ENCODE data around the gene PXDN. TPM values are rescaled to one million over a fixed set of nuclear protein-coding genes. Genes with fewer than 3 reads are reported as not detected.

The PXDN gene
- total RNA-seq, 2 experiments from 2014 or later, result 2.0 to 3.1 TPM

DNA sequence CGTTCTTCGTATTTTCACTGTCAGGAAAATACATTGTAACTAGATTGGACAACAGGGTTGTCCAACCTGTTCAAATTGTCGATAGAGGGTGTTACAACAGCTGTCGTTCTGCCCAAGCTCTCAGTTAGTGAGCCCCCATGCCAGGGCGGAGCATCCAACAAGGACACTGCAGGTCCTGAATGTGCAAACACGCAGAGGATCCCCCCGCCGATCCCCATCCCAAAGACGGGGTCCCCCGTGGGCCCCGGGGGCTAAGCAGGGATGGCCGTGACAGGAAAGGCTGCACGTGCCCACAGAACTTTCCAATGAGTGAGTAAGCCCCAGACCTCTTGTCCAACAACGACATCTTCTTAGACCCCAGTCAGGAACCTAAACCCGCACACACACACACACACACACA lies 140.8 kb downstream of the PXDN start:
- CTCF ChIA-PET, result no interaction called here
- no peaks in the 10 kb centered on the region for H3K9me3 Mint-ChIP-seq (ENCODE audit: low read depth)
- no peak overlapping the region for H3K27ac Mint-ChIP-seq
- ATAC-seq (no peak), DNase-seq (no peak)
- H3K4me1 Mint-ChIP-seq, result no peaks in the 10 kb centered on the region
- H3K4me3 Mint-ChIP-seq, result no peak overlapping the region
- no peaks in the 10 kb centered on the region for H3K36me3 Mint-ChIP-seq
- H3K27me3 Mint-ChIP-seq, result peaks cover 3% of the 10 kb centered on the region

DNA sequence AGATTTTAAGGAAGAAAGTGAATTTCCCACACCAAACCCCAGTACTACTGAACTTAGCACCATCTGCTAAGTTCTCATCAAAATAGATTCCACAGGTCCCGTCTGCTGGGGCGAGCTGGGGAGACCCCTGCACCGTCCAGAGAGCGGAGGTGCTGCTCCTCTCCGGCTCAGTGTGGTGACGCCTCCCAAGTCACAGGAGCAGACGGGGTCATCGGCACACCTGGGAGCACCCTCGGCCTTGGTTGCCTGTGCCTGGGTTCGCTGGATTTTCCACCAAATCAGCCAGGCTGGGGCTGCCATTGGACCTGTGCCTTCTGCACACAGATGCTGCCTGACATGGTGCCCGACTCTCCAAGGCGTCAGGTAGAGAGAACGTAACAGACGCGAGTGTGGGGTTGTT lies 141.3 kb downstream of the PXDN start:
- H3K36me3 Mint-ChIP-seq, result no peaks in the 10 kb centered on the region
- CTCF ChIA-PET, result no interaction called here
- DNase-seq (no peak), ATAC-seq (no peak)
- no peak overlapping the region for H3K27ac Mint-ChIP-seq
- no peaks in the 10 kb centered on the region for H3K27me3 Mint-ChIP-seq
- H3K4me3 Mint-ChIP-seq, result no peak overlapping the region
- H3K4me1 Mint-ChIP-seq, result no peaks in the 10 kb centered on the region
- H3K9me3 Mint-ChIP-seq (ENCODE audit: low read depth), result no peaks in the 10 kb centered on the region

DNA sequence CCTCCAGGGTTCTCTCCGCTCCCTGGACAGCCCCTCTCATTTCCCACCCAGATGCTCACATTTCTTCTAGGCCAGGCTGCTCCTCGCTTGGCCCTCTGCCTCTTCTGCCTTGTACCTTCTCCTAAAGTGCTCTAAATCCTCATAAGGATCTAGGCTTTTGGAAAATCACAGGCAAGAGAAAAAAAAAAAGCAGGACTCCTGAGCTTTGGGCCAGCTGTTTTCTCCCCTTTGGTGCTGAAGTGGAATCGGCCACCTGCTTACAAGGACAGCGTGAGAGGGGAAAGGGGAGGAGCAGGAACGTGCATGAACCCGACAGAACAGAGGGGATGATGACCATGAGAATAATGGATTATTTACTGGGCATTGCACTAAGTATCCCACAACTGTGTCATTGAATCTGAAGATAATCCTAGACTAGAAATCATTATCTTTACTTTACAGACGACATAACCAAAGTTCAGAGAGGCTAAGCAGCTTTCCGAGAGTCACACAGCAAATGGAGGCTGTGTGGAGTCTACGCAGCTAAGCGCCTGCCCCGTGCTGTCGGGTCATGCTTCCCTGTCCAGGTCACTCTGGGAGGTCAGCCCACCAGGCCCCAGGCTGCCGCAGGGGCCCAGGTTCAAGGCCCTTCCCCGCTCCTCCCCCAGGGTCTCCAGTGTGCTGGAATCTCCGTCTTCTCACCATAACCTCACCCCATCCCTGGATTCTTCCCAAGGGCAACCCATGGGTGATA lies 141.9 kb downstream of the PXDN start:
- CTCF ChIA-PET, result no interaction called here
- no peak overlapping the region for H3K27ac Mint-ChIP-seq
- ATAC-seq, result no peak
- no peaks in the 10 kb centered on the region for H3K36me3 Mint-ChIP-seq
- DNase-seq, result no peak
- H3K27me3 Mint-ChIP-seq, result no peaks in the 10 kb centered on the region
- H3K4me3 Mint-ChIP-seq, result no peak overlapping the region
- no peaks in the 10 kb centered on the region for H3K9me3 Mint-ChIP-seq (ENCODE audit: low read depth)
- H3K4me1 Mint-ChIP-seq, result no peaks in the 10 kb centered on the region

DNA sequence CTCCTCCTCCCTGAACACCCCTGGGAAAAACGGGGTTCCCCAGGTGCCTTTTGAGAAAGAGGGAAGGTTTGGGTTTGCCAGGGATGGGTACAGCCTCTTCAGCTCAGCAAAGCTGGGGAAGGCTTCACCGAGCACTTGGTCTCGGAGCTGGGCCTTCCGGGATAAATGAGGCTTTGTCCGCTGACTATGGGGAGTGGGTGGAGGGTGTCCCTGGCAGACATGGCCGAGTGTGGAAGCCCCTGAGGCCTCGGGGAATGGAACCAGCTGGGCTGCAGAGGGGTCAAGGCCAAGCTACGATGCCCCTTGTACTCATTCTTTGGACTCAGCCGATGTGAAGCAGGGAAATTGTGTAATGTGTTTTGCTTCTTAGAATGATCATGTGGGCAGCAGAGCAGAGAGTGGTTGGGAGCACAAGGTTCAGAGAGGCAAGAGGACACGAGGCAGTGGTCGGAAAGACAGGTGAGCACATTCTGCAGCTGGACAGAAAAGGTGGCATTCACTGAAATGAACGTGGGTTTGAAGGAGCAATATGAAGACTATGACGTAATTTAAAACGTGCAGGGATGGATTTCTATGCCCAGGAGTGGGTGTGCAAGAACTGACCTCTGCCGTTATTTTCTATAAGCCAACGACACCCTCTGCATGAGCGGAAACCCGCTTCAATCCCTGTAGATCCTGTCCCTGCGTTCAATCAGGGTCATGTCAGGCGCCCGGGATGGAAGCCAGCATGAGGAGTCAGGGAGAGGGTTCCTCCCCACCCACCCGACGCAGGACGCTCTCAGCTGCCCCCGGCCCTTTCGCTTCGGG lies 142.6 kb downstream of the PXDN start:
- no peak overlapping the region for H3K4me3 Mint-ChIP-seq
- no peak overlapping the region for H3K27ac Mint-ChIP-seq
- DNase-seq (no peak), ATAC-seq (no peak)
- no peaks in the 10 kb centered on the region for H3K27me3 Mint-ChIP-seq
- H3K36me3 Mint-ChIP-seq, result no peaks in the 10 kb centered on the region
- H3K9me3 Mint-ChIP-seq (ENCODE audit: low read depth), result no peaks in the 10 kb centered on the region
- H3K4me1 Mint-ChIP-seq, result no peaks in the 10 kb centered on the region
- CTCF ChIA-PET, result no interaction called here

DNA sequence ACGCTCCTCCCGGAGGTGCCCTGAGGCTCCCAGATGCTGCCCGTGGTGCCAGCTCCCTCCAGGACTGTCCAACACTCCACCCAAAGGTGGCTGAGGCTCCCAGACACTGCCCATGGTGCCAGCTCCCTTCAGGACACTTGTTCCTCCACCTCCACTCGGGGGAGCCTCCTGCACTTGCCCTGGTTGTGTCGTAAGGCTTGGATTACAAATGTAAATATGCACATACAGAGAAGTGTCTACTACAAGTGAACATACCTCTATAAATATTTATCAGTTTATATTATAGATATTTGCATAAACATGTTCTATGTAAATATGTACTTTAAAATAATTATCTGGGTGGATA lies 143.3 kb downstream of the PXDN start:
- no peak for ATAC-seq
- Mint-ChIP-seq H3K4me3 (no peak overlapping the region), H3K9me3 (ENCODE audit: low read depth) (no peaks in the 10 kb centered on the region), H3K27me3 (no peaks in the 10 kb centered on the region), H3K4me1 (no peaks in the 10 kb centered on the region), H3K27ac (no peak overlapping the region), H3K36me3 (no peaks in the 10 kb centered on the region)
- no peak for DNase-seq
- CTCF ChIA-PET, result no interaction called here

DNA sequence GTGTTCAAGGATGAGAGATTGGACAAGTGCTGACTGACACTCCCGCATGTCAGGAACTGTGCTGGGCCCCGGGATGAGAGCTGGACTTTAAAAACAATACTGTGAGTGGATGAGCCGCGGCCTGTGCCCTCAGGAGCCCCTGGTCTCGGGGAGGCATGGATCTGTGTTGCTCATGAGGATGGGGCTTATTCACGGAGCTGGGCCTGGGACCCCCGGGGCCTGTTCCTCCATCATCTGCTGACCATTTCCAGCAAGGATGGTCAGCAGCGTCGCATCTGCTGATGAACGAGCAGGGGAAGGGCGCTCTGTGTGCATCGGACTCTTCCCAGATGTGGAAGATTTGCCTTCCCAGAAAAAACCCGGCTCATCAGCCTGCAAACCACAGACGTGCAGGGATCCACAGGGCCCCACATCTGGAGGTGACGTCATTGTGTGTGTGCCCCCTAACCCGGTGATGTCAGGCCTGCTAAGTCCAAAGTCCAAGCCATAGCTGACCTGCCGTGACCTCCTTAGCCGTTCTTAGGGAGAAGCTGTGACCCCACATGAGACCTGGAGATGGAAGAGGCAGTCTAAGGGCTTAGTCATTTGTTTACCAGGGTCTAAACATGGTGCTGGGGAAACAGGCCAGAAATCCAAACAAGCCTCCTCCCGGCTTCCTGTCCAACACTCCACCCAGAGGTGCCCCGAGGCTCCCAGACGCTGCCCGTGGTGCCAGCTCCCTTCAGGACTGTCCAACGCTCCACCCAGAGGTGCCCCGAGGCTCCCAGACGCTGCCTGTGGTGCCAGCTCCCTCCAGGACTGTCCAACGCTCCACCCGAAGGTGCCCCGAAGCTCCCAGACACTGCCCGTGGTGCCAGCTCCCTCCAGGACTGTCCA lies 143.9 kb downstream of the PXDN start:
- H3K4me3 Mint-ChIP-seq, result no peak overlapping the region
- H3K27me3 Mint-ChIP-seq, result no peaks in the 10 kb centered on the region
- H3K36me3 Mint-ChIP-seq, result no peaks in the 10 kb centered on the region
- no peaks in the 10 kb centered on the region for H3K9me3 Mint-ChIP-seq (ENCODE audit: low read depth)
- DNase-seq, result no peak
- H3K27ac Mint-ChIP-seq, result no peak overlapping the region
- no peak for ATAC-seq
- CTCF ChIA-PET, result no interaction called here
- no peaks in the 10 kb centered on the region for H3K4me1 Mint-ChIP-seq

DNA sequence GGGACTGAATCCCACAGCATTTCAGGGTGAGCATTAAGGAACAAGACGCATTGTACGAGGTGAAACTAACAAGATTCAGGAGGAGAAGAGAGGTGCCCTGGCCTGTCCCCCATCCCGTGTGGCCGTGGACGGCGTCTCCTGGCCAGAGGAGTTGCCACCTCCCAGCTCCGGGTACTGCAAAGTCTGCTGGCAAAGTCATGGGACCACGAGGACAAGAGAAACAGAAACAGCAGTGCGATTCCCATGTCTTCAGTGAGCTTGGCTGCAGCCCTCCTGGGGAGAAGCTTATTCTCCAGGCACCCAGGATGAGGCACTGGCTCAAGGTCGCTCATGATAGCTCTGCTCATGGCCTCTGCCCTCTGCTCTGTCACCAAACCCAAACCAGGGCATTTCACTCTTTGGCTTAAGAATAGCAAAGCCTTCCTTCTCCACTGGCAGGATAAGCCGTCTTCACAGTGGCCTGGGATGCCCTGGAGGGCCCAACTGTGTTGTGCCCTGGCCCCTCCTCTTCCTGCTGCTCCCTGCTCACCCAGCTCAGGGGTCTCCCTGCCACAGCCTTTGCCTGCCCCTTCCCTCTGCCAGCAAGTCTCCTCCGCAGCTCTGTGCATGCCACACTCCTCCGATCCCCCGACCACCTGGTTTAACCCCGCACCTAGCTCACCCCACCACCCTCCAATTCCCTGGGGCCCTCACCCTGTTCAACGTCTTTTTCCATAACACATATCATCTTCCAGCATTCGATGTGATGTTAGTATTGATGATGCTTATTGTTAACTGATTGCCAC lies 144.8 kb downstream of the PXDN start:
- H3K27ac Mint-ChIP-seq, result no peak overlapping the region
- no peaks in the 10 kb centered on the region for H3K27me3 Mint-ChIP-seq
- no peaks in the 10 kb centered on the region for H3K36me3 Mint-ChIP-seq
- no peak overlapping the region for H3K4me3 Mint-ChIP-seq
- no peaks in the 10 kb centered on the region for H3K9me3 Mint-ChIP-seq (ENCODE audit: low read depth)
- H3K4me1 Mint-ChIP-seq, result no peaks in the 10 kb centered on the region
- no peak for ATAC-seq
- no peak for DNase-seq
- CTCF ChIA-PET, result no interaction called here

DNA sequence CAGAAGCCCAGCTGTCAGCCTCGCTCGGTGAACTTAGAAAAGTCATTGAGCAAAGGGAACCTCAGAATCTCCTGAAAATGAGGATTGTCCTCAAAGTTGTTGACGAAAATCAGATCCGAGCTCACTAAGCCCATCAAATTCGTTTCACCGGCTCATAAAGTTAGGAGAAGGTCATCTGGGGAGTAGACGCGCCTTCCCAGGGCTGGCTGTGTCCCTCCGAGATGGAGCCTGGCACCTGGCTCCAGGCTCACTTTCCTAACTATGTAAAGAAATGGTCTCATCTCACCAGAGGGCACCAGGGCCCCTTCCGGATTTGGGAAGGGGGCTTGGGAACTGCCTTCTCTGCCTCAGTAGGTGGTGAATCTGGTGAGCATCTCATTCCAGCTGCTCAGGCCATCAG lies 145.5 kb downstream of the PXDN start:
- no peak for DNase-seq
- H3K27ac Mint-ChIP-seq, result no peak overlapping the region

DNA sequence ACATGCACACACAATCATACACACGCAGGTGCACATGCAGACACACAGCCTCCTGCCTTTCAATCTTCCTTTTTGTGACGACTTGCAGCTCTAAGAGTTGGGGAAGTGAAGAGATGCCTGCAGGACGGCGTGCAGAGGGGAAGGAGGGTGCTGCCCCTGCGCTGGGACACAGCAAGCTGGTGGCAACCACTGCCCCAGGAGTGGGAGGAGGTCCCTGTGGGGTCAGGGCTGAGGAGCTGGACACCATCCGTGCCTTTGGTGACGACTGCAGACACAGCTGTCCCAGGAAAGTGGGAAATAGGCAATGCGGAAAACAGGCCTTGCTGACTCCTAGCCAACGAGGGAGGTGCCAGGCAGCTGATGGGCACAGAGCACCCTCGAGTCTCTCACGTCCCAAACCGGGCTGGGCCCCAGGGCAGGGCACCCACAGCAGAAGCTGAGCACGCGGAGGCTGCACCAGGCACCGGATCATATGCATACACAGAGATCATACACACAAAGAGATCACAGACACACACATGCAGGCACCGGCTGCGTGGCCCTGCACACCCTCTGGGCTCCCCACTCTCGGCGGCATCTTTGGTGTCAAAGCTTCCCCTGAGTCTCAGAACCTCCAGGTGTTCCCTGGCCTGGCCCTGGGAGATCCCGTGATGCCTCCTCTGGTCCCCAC lies 146.1 kb downstream of the PXDN start:
- Mint-ChIP-seq H3K4me3 (no peak overlapping the region), H3K9me3 (ENCODE audit: low read depth) (no peaks in the 10 kb centered on the region), H3K4me1 (peaks cover 3% of the 10 kb centered on the region), H3K36me3 (no peaks in the 10 kb centered on the region), H3K27me3 (no peaks in the 10 kb centered on the region), H3K27ac (no peak overlapping the region)
- CTCF ChIA-PET, result no interaction called here
- ATAC-seq (no peak), DNase-seq (no peak)

More for the DNA sequence above, 145.5 kb downstream of the PXDN start:
- CTCF ChIA-PET, result no interaction called here
- Mint-ChIP-seq H3K4me1 (peaks cover 3% of the 10 kb centered on the region), H3K36me3 (no peaks in the 10 kb centered on the region), H3K9me3 (ENCODE audit: low read depth) (no peaks in the 10 kb centered on the region), H3K27me3 (no peaks in the 10 kb centered on the region), H3K4me3 (no peak overlapping the region)
- ATAC-seq, result no peak

DNA sequence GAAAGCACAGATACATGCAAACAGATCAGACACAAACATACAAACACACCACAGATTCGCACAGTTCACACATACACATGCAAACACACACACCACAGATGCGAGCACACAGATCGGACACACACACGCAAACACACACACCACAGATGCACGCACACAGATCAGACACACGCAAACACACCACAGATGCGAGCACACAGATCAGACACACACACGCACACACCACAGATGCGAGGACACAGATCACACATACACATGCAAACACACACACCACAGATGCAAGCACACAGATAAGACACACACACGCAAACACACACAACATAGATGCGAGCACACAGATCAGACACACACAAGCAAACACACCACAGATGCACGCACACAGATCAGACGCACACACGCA lies 149.0 kb downstream of the PXDN start:
- H3K36me3 Mint-ChIP-seq, result no peaks in the 10 kb centered on the region

DNA sequence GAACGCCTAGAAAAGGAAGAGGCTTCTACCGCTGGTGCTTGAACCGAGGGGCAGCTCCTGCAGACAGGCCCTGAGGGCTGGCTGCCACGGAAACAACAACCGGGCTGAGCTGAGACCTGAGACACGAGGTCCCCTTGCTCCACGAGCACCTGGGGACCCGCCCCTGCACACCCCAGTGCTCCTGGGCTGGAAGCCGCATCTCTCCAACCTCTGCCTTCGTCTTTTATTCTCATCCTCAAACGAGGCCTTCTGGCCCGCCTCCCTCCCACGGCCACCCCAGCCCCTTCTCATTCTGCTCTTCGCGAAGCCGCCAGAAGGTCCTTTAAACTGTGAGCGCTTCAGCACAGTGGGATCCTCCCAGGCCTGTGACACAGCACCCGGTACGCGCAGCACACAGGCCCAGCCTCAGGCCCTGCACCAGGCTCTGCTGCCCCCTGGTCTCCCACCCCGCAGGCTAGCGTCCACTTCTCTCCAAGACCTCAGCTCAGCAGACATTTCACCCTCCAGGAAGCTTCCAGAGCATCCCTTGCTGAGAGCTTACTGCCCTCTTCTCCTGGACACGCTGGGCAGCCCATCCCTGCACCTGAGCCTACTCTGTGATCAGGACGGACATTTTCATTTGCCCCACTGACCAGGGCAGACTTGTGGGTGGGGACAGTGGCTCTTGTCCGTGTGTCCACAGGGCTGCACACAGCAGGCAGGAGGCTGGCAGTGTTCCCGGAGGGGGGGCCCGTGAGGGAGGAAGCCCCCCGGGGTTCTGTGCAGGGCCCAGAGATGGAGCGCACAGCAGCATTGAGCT lies 149.7 kb downstream of the PXDN start:
- H3K27me3 Mint-ChIP-seq, result no peaks in the 10 kb centered on the region
- CTCF ChIA-PET, result no interaction called here
- no peaks in the 10 kb centered on the region for H3K36me3 Mint-ChIP-seq
- no peak for DNase-seq
- H3K9me3 Mint-ChIP-seq (ENCODE audit: low read depth), result no peaks in the 10 kb centered on the region
- ATAC-seq, result no peak
- peaks cover 3% of the 10 kb centered on the region for H3K4me1 Mint-ChIP-seq
- H3K27ac Mint-ChIP-seq, result no peak overlapping the region
- no peak overlapping the region for H3K4me3 Mint-ChIP-seq

More for the DNA sequence above, 149.0 kb downstream of the PXDN start:
- DNase-seq, result no peak
- Mint-ChIP-seq H3K4me3 (no peak overlapping the region), H3K27ac (no peak overlapping the region), H3K4me1 (peaks cover 3% of the 10 kb centered on the region), H3K27me3 (no peaks in the 10 kb centered on the region), H3K9me3 (ENCODE audit: low read depth) (no peaks in the 10 kb centered on the region)
- ATAC-seq, result no peak
- CTCF ChIA-PET, result no interaction called here

DNA sequence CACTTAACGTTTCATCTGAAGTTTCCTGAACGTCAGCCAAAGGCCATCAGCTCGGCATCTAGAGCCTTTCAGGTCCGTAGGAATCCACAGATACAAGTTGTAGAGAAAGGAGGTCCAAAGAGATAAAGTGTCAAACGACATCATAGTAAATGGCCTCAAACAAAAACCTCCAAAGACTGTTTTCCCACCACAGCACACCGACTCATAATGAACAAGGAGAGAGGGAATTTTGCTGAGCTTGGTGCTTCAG lies 150.3 kb downstream of the PXDN start:
- no peak overlapping the region for H3K27ac Mint-ChIP-seq
- no peak overlapping the region for H3K4me3 Mint-ChIP-seq
- H3K4me1 Mint-ChIP-seq, result peaks cover 3% of the 10 kb centered on the region
- DNase-seq (no peak), ATAC-seq (no peak)
- no peaks in the 10 kb centered on the region for H3K9me3 Mint-ChIP-seq (ENCODE audit: low read depth)
- no peaks in the 10 kb centered on the region for H3K36me3 Mint-ChIP-seq
- H3K27me3 Mint-ChIP-seq, result no peaks in the 10 kb centered on the region
- CTCF ChIA-PET, result no interaction called here
